Mesothelial cell of epicardium (in vitro differentiated cells): Measurements from ENCODE around the gene ARMC9. TPM values are rescaled to one million over a fixed set of nuclear protein-coding genes. Genes with fewer than 3 reads are reported as not detected.
"Not testable (repeated sequence)": the region's sequence is repeated elsewhere in the genome, so short reads cannot be mapped to it uniquely, and the experiment has no call there.

Experiments used
- DNase-seq, 2 experiments: peaks; one replicate each; pipeline ENCODE4 v3.0.0; 2021; ENCODE audit warnings: low spot score in 2 of 2; ENCODE audit not compliant: unreplicated experiment in 2 of 2
- H3K27ac Mint-ChIP-seq: 2 replicates; pipeline ENCODE4 v1.8.0; 2021; ENCODE audit warnings: mixed read lengths
- H3K27me3 Mint-ChIP-seq: 2 replicates; pipeline ENCODE4 v1.8.0; 2021; ENCODE audit warnings: low read depth, mixed read lengths
- H3K36me3 Mint-ChIP-seq: 2 replicates; pipeline ENCODE4 v1.8.0; 2021; ENCODE audit warnings: mixed read lengths
- H3K4me1 Mint-ChIP-seq: 2 replicates; pipeline ENCODE4 v1.8.0; 2021; ENCODE audit warnings: mixed read lengths
- H3K4me3 Mint-ChIP-seq: 2 replicates; pipeline ENCODE4 v1.8.0; 2021; ENCODE audit warnings: mild to moderate bottlenecking, moderate library complexity, mixed read lengths
- H3K9me3 Mint-ChIP-seq: 2 replicates; pipeline ENCODE4 v1.8.0; 2021; ENCODE audit warnings: mixed read lengths
- CTCF ChIP-seq: fragments of 200-600 bp; sonication (generic); IDR thresholded peaks from one replicate; pipeline ENCODE4 v1.5.0; 2021; ENCODE audit warnings: antibody characterized with exemption; ENCODE audit not compliant: unreplicated experiment
- total RNA-seq: library from RNA; stranded (reverse); gene quantifications from 3 replicates; pipeline ENCODE4 v1.2.1, GENCODE V29; 2021

Gene ARMC9
- total RNA-seq, 1 donor from 2014 or later, result 52.3 TPM

- H3K27ac Mint-ChIP-seq, result no peak overlapping the region
- no peaks in the 10 kb centered on the region for H3K9me3 Mint-ChIP-seq
- no peak for TF ChIP-seq CTCF
- peaks cover 4% of the 10 kb centered on the region for H3K36me3 Mint-ChIP-seq
- H3K27me3 Mint-ChIP-seq, result peaks cover 22% of the 10 kb centered on the region
- DNase-seq, result no peak
- H3K4me1 Mint-ChIP-seq, result peaks cover 29% of the 10 kb centered on the region
- H3K4me3 Mint-ChIP-seq, result no peak overlapping the region
These were observed 199.5 kb downstream of the ARMC9 start for GRCh38 chr2:231397928-231398294.

GRCh38 chr2:231398585-231398984 lies 200.2 kb downstream of the ARMC9 start:
- H3K27me3 Mint-ChIP-seq, result peaks cover 21% of the 10 kb centered on the region
- peaks cover 34% of the 10 kb centered on the region for H3K4me1 Mint-ChIP-seq
- no peak for TF ChIP-seq CTCF
- DNase-seq, result no peak
- H3K4me3 Mint-ChIP-seq, result no peak overlapping the region
- no peak overlapping the region for H3K27ac Mint-ChIP-seq
- peaks cover 4% of the 10 kb centered on the region for H3K36me3 Mint-ChIP-seq
- H3K9me3 Mint-ChIP-seq, result no peaks in the 10 kb centered on the region

GRCh38 chr2:231399046-231399852 lies 200.8 kb downstream of the ARMC9 start:
- H3K27me3 Mint-ChIP-seq, result peaks cover 19% of the 10 kb centered on the region
- no peak overlapping the region for H3K27ac Mint-ChIP-seq
- peaks cover 35% of the 10 kb centered on the region for H3K4me1 Mint-ChIP-seq
- H3K36me3 Mint-ChIP-seq, result peaks cover 4% of the 10 kb centered on the region
- no peak overlapping the region for H3K4me3 Mint-ChIP-seq
- no peaks in the 10 kb centered on the region for H3K9me3 Mint-ChIP-seq
- DNase-seq, result no peak
- no peak for TF ChIP-seq CTCF

- no peak for TF ChIP-seq CTCF
- H3K36me3 Mint-ChIP-seq, result peaks cover 4% of the 10 kb centered on the region
- no peaks in the 10 kb centered on the region for H3K9me3 Mint-ChIP-seq
- peaks cover 12% of the 10 kb centered on the region for H3K27me3 Mint-ChIP-seq
- H3K4me1 Mint-ChIP-seq, result peaks cover 30% of the 10 kb centered on the region
- H3K4me3 Mint-ChIP-seq, result no peak overlapping the region
- peak overlapping the region; percentile 56 for H3K27ac Mint-ChIP-seq
- no peak for DNase-seq
These were observed 201.6 kb downstream of the ARMC9 start for GRCh38 chr2:231399853-231400680.

- peaks cover 34% of the 10 kb centered on the region for H3K4me1 Mint-ChIP-seq
- H3K4me3 Mint-ChIP-seq, H3K9me3 Mint-ChIP-seq, H3K36me3 Mint-ChIP-seq, DNase-seq: not testable (repeated sequence)
- H3K27me3 Mint-ChIP-seq, result peaks cover 10% of the 10 kb centered on the region
- peak overlapping the region; percentile 56 for H3K27ac Mint-ChIP-seq
These were observed 202.2 kb downstream of the ARMC9 start for GRCh38 chr2:231400681-231401080.

GRCh38 chr2:231401101-231401500 lies 202.7 kb downstream of the ARMC9 start:
- peak overlapping the region; percentile 21 for H3K27ac Mint-ChIP-seq
- H3K36me3 Mint-ChIP-seq, result not testable (repeated sequence)
- peaks cover 37% of the 10 kb centered on the region for H3K4me1 Mint-ChIP-seq

GRCh38 chr2:231403421-231404182 lies 205.2 kb downstream of the ARMC9 start:
- not testable (repeated sequence) for H3K9me3 Mint-ChIP-seq, DNase-seq, H3K4me3 Mint-ChIP-seq, H3K36me3 Mint-ChIP-seq, H3K27me3 Mint-ChIP-seq
- Mint-ChIP-seq H3K27ac (peak overlapping the region; percentile 75), H3K4me1 (peaks cover 34% of the 10 kb centered on the region)

More at GRCh38 chr2:231401101-231401500, 202.7 kb downstream of the ARMC9 start:
- H3K27me3 Mint-ChIP-seq, result peaks cover 10% of the 10 kb centered on the region
- not testable (repeated sequence) for H3K9me3 Mint-ChIP-seq, DNase-seq, H3K4me3 Mint-ChIP-seq

- not testable (repeated sequence) for H3K27ac Mint-ChIP-seq, H3K36me3 Mint-ChIP-seq, H3K9me3 Mint-ChIP-seq, H3K4me3 Mint-ChIP-seq, H3K27me3 Mint-ChIP-seq, DNase-seq
- H3K4me1 Mint-ChIP-seq, result peaks cover 34% of the 10 kb centered on the region
These were observed 205.8 kb downstream of the ARMC9 start for GRCh38 chr2:231404183-231404578.
